ENCODE results near the gene ARFGAP2.
"Not testable (repeated sequence)": the region's sequence is repeated elsewhere in the genome, so short reads cannot be mapped to it uniquely, and the experiment has no call there.

DNA sequence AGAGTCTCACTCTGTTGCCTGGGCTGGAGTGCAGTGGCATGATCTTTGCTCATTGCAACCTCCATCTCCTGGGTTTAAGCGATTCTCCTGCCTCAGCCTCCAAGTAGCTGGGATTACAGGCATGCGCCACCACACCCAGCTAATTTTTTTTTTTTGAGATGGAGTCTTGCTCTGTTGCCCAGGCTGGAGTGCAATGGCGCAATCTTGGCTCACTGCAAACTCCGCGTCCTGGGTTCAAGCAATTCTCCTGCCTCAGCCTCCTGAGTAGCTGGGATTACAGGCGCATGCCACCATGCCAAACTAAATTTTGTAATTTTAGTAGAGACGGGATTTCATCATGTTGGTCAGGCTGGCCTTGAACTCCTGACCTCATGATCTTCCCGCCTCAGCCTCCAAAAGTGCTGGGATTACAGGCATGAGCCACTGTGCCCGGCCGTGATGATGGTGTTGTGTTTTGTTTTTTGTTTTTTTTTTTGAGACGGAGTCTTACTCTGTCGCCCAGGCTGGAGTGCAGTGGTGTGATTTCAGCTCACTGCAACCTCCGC is 31.4 kb upstream of the ARFGAP2 start:
- not testable (repeated sequence) for TF ChIP-seq POLR2A (IDR thresholded peaks at IDR 0.05)
- TF ChIP-seq, protein P1, sequence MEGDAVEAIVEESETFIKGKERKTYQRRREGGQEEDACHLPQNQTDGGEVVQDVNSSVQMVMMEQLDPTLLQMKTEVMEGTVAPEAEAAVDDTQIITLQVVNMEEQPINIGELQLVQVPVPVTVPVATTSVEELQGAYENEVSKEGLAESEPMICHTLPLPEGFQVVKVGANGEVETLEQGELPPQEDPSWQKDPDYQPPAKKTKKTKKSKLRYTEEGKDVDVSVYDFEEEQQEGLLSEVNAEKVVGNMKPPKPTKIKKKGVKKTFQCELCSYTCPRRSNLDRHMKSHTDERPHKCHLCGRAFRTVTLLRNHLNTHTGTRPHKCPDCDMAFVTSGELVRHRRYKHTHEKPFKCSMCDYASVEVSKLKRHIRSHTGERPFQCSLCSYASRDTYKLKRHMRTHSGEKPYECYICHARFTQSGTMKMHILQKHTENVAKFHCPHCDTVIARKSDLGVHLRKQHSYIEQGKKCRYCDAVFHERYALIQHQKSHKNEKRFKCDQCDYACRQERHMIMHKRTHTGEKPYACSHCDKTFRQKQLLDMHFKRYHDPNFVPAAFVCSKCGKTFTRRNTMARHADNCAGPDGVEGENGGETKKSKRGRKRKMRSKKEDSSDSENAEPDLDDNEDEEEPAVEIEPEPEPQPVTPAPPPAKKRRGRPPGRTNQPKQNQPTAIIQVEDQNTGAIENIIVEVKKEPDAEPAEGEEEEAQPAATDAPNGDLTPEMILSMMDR (IDR thresholded peaks at IDR 0.05), result not testable (repeated sequence)

Data from suprapubic skin (tissue), 3 donors.